Subcutaneous abdominal adipose tissue (tissue), 5 donors: Measurements from ENCODE around the gene IQGAP1.

Source experiments
- H3K27ac ChIP-seq: one replicate; pipeline ENCODE4 v1.7.0; 2013; ENCODE audit warnings: low read depth, mild to moderate bottlenecking, inconsistent platforms, low read length, moderate library complexity
- H3K27me3 ChIP-seq, 5 donors: one replicate each; pipeline ENCODE4 v1.7.0; 2013; ENCODE audit warnings: low read length in 5 of 5, inconsistent platforms in 1 of 5; ENCODE audit not compliant: control insufficient read depth in 5 of 5, insufficient read depth in 4 of 5
- H3K36me3 ChIP-seq, 5 donors: one replicate each; pipeline ENCODE4 v1.7.0; 2013; ENCODE audit warnings: low read length in 5 of 5; ENCODE audit not compliant: control insufficient read depth in 5 of 5, insufficient read depth in 5 of 5
- H3K4me1 ChIP-seq, 5 donors: one replicate each; pipeline ENCODE4 v1.7.0; 2013; ENCODE audit warnings: low read length in 5 of 5, mild to moderate bottlenecking in 3 of 5, moderate library complexity in 1 of 5; ENCODE audit not compliant: control insufficient read depth in 5 of 5, insufficient read depth in 5 of 5
- H3K4me3 ChIP-seq, 5 donors: one replicate each; pipeline ENCODE4 v1.7.0; 2013; ENCODE audit warnings: low read length in 5 of 5, low read depth in 1 of 5
- H3K9ac ChIP-seq, 5 donors: one replicate each; pipeline ENCODE4 v1.7.0; 2013; ENCODE audit warnings: low read length in 5 of 5, mild to moderate bottlenecking in 4 of 5, moderate library complexity in 3 of 5
- H3K9me3 ChIP-seq, 5 donors: one replicate each; pipeline ENCODE4 v1.7.0; 2013; ENCODE audit warnings: low read length in 5 of 5; ENCODE audit not compliant: control insufficient read depth in 5 of 5
- donor health status: healthy.
- donor health status: healthy.
- donor health status: healthy.
- donor health status: healthy.
- donor health status: healthy.

IQGAP1 gene

DNA sequence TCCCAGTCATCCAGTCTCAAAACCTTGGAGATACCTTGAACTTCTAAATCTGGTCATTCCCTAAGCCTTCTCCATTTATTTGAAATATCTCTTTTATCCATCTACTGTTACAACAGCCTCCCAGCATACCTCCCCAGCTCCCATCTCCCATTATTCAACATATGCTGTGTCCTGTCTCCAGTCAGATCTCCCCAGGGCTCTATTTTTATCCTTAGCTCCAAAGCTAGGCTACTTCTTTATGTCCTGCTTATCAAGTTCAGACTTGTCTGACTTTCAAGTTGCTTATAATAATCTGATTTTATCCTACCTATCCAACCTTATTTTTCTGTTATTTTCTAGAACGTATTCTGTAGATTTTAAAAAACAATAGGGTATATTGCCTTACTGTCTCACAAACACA, 44.2 kb downstream of the IQGAP1 start:
- Histone ChIP-seq H3K27me3 (no peaks in the 10 kb centered on the region), H3K9me3 (no peaks in the 10 kb centered on the region), H3K4me1 (peaks cover 0 to 7% (median 4%) of the 10 kb centered on the region in 5 donors), H3K36me3 (peaks cover 22 to 58% (median 25%) of the 10 kb centered on the region in 5 donors), H3K9ac (no peak overlapping the region), H3K27ac (no peak overlapping the region), H3K4me3 (no peak overlapping the region)

DNA sequence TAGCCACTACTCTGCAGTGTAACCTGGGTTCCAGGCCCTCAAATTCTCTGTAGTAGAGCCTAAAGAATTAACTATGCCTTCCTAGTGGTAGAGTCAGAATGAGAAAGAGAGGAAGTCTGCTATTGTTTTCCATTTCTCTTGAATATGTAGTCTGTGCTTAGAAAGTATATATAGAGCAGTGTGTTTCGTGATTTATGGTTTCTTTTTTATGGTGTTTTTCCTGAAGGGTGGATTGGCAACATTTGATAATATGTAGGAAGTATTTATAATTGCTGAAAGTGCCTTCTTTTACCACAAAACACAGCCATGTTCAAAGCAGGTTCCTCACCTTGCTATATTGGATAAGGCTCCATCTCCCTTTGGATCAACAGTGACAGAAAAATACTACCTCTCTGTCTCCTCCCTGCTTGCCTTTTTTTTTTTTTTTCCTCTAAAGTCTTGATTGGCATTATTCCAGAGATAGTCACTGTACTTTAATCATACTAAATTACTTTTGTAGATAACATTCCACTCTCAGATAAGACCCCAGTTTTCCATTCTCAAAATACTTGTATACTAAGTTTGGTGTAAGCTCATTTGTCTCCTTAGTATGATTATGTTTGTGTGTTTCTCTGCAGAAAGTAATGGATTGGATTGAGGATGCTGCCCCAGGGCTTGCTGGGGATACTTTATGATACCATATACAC, 47.8 kb downstream of the IQGAP1 start:
- H3K36me3 ChIP-seq = peaks cover 16 to 47% (median 25%) of the 10 kb centered on the region in 5 donors
- no peaks in the 10 kb centered on the region for H3K27me3 ChIP-seq
- H3K4me1 ChIP-seq = peaks cover 0 to 8% (median 4%) of the 10 kb centered on the region in 5 donors
- H3K9me3 ChIP-seq = no peaks in the 10 kb centered on the region
- H3K27ac ChIP-seq = no peak overlapping the region
- H3K4me3 ChIP-seq = no peak overlapping the region
- H3K9ac ChIP-seq = no peak overlapping the region

- Histone ChIP-seq H3K27me3 (no peaks in the 10 kb centered on the region), H3K27ac (no peak overlapping the region), H3K36me3 (peaks cover 22 to 58% (median 33%) of the 10 kb centered on the region in 5 donors), H3K4me3 (no peak overlapping the region), H3K9me3 (no peaks in the 10 kb centered on the region), H3K4me1 (peaks cover 0 to 13% (median 4%) of the 10 kb centered on the region in 5 donors), H3K9ac (no peak overlapping the region)
Measured at GRCh38 chr15:90436952-90437351, 48.9 kb downstream of the IQGAP1 start.

- Histone ChIP-seq H3K4me3 (no peak overlapping the region), H3K36me3 (peaks cover 24 to 64% (median 39%) of the 10 kb centered on the region in 5 donors), H3K27ac (no peak overlapping the region)
Measured at GRCh38 chr15:90437516-90437915, 49.5 kb downstream of the IQGAP1 start.

DNA sequence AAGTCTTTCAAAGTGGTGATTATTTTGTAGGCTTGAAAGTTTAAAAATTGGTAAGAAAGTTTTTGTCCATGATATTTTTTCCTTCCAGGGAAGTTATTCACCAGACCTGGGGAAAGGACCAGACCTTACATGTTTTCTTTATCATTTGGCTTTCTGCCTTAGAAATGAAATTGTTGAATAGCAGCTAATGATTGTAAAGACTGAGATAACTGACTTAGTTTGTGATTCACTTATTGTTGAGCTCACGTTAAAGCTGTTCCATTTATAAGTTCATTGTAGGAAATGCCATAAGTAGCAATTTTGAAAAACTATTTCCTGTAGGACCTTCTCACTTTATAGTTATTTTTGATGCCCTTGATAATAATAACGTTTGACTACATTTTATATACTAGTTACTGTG, 51.9 kb downstream of the IQGAP1 start:
- no peaks in the 10 kb centered on the region for H3K9me3 ChIP-seq
- H3K27ac ChIP-seq = peak overlapping the region; percentile 1
- H3K27me3 ChIP-seq = no peaks in the 10 kb centered on the region
- H3K9ac ChIP-seq = no peak overlapping the region
- no peak overlapping the region for H3K4me3 ChIP-seq
- peaks cover 27 to 67% (median 47%) of the 10 kb centered on the region in 5 donors for H3K36me3 ChIP-seq
- H3K4me1 ChIP-seq = peaks cover 0 to 13% (median 4%) of the 10 kb centered on the region in 5 donors

More at GRCh38 chr15:90437516-90437915, 49.5 kb downstream of the IQGAP1 start:
- no peak overlapping the region for H3K9ac ChIP-seq
- H3K4me1 ChIP-seq = peaks cover 0 to 13% (median 4%) of the 10 kb centered on the region in 5 donors
- H3K9me3 ChIP-seq = no peaks in the 10 kb centered on the region
- H3K27me3 ChIP-seq = no peaks in the 10 kb centered on the region

DNA sequence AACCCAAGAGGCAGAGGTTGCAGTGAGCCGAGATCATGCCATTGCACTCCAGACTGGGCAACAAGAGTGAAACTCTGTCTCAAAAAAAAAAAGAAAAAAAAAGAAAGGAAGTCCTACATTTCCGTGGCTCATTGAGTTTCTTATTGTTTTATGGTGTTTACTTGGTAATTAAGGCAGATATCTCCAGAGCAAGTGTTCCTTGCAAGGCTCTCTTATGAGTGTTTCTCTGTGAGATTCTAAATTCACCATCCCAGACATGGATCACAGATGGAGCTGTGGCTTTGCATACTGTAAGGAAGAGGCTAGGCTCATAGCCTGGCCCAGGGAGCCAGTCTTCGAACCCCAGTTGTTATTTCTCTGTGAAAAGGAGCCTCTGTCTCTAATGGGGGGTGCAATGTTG, 53.0 kb downstream of the IQGAP1 start:
- no peak overlapping the region for H3K4me3 ChIP-seq
- no peaks in the 10 kb centered on the region for H3K27me3 ChIP-seq
- peaks cover 35 to 71% (median 50%) of the 10 kb centered on the region in 5 donors for H3K36me3 ChIP-seq
- no peaks in the 10 kb centered on the region for H3K9me3 ChIP-seq
- peaks cover 0 to 8% (median 0%) of the 10 kb centered on the region in 5 donors for H3K4me1 ChIP-seq
- H3K9ac ChIP-seq = no peak overlapping the region
- no peak overlapping the region for H3K27ac ChIP-seq

- no peak overlapping the region for H3K9ac ChIP-seq
Measured at GRCh38 chr15:90442423-90442822, 54.4 kb downstream of the IQGAP1 start.

GRCh38 chr15:90449206-90449735, 61.2 kb downstream of the IQGAP1 start:
- Histone ChIP-seq H3K4me3 (no peak overlapping the region), H3K9me3 (no peaks in the 10 kb centered on the region), H3K4me1 (no peaks in the 10 kb centered on the region), H3K36me3 (peaks cover 56 to 84% (median 72%) of the 10 kb centered on the region in 5 donors), H3K27ac (no peak overlapping the region), H3K9ac (no peak overlapping the region), H3K27me3 (no peaks in the 10 kb centered on the region)

More at GRCh38 chr15:90442423-90442822, 54.4 kb downstream of the IQGAP1 start:
- Histone ChIP-seq H3K4me1 (peaks cover 0 to 8% (median 0%) of the 10 kb centered on the region in 5 donors), H3K4me3 (no peak overlapping the region), H3K27me3 (no peaks in the 10 kb centered on the region), H3K27ac (no peak overlapping the region), H3K9me3 (no peaks in the 10 kb centered on the region), H3K36me3 (peaks cover 36 to 63% (median 49%) of the 10 kb centered on the region in 5 donors)

DNA sequence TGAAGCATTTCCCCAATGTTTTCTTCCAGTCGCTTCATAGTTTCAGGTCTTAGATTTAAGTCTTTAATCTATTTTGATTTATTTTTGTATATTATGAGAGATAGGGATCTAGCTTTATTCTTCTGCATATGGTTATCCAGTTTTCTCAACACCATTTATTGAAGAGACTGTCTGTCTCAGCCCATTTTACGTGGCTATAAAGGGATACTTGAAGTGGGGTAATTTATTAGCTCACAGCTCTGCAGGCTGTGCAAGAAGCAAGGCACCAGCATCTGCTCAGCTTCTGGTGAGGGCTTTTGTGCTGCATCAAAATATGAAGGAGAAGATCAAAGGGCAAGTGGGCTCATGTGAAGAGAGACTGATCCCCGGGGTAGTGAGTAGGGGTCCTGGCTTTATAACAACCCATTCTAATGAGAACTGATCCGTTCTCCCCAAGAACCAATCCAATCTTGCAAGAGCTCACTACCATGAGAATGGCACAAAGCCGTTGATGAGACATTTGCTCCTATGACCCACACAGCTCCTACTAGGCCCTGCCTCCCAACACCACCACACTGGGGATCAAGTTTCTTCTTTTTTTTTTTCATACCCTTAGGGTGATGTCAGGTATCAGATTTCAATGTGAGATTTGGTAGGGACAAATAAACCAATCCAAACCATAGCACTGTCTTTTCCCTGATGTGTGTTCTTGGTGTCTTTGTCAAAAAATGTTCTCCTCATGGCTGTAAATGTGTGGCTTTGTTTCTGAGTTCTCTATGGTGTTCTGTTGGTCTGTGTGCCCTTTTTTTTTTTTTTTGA, 63.2 kb downstream of the IQGAP1 start:
- Histone ChIP-seq H3K9ac (no peak overlapping the region), H3K4me1 (no peaks in the 10 kb centered on the region), H3K36me3 (peaks cover 63 to 87% (median 77%) of the 10 kb centered on the region in 5 donors), H3K27ac (no peak overlapping the region), H3K27me3 (no peaks in the 10 kb centered on the region), H3K4me3 (no peak overlapping the region), H3K9me3 (no peaks in the 10 kb centered on the region)

GRCh38 chr15:90456236-90456635, 68.2 kb downstream of the IQGAP1 start:
- Histone ChIP-seq H3K36me3 (peaks cover 58 to 87% (median 76%) of the 10 kb centered on the region in 5 donors), H3K9ac (no peak overlapping the region), H3K27ac (no peak overlapping the region), H3K27me3 (no peaks in the 10 kb centered on the region), H3K4me1 (peaks cover 0 to 16% (median 3%) of the 10 kb centered on the region in 5 donors), H3K9me3 (no peaks in the 10 kb centered on the region), H3K4me3 (no peak overlapping the region)
